Measurements from ENCODE around the gene KNOP1.

Gene KNOP1

GRCh38 chr16:19699472-19699871, 18.6 kb downstream of the KNOP1 start:
- CTCF ChIA-PET, result interaction anchor here (1.0 to 2.0 kb wide), 3 partner anchors 47 to 614 kb away, joined by 3 to 4 read pairs (median 3); no protein-coding TSS in a partner anchor
- no peaks in the 10 kb centered on the region for H3K27me3 ChIP-seq (replicated peaks in 2 of 5; ENCODE audit: control insufficient read depth in 4 of 5, insufficient read depth in 5 of 5, low read length in 4 of 5)
- POLR2A ChIA-PET, result no interaction called here
- WGBS (ENCODE audit: insufficient coverage), result 100% methylated on average over 5 of the region's 8 CpGs
- peaks cover 0 to 11% (median 7%) of the 10 kb centered on the region in 4 experiments for H3K4me1 ChIP-seq (ENCODE audit: control extremely low read depth in 1 of 4, control insufficient read depth in 4 of 4, insufficient read depth in 4 of 4, low read length in 3 of 4)
- H3K36me3 ChIP-seq (ENCODE audit: control insufficient read depth in 4 of 4, insufficient read depth in 4 of 4, low read length in 3 of 4), result peaks cover 14 to 69% (median 41%) of the 10 kb centered on the region in 4 experiments
- DNase-seq, result no peak
- H3K4me3 ChIP-seq (ENCODE audit: control insufficient read depth in 1 of 7, extremely low read depth in 1 of 7, insufficient read depth in 4 of 7, low read depth in 2 of 7, low read length in 6 of 7), result no peak overlapping the region
- H3K27ac ChIP-seq (ENCODE audit: insufficient read depth in 1 of 2, low read depth in 1 of 2, low read length in 2 of 2, poor library complexity in 1 of 2, severe bottlenecking in 2 of 2), result no peak overlapping the region
- no peaks in the 10 kb centered on the region for H3K9me3 ChIP-seq (ENCODE audit: control extremely low read depth in 1 of 5, control insufficient read depth in 4 of 5, insufficient read depth in 2 of 5, low read depth in 1 of 5, low read length in 4 of 5)

- no peak for DNase-seq
- Histone ChIP-seq H3K36me3 (ENCODE audit: control insufficient read depth in 4 of 4, insufficient read depth in 4 of 4, low read length in 3 of 4) (peaks cover 14 to 62% (median 38%) of the 10 kb centered on the region in 4 experiments), H3K4me3 (ENCODE audit: control insufficient read depth in 1 of 7, extremely low read depth in 1 of 7, insufficient read depth in 4 of 7, low read depth in 2 of 7, low read length in 6 of 7) (no peak overlapping the region), H3K4me1 (ENCODE audit: control extremely low read depth in 1 of 4, control insufficient read depth in 4 of 4, insufficient read depth in 4 of 4, low read length in 3 of 4) (peaks cover 0 to 11% (median 7%) of the 10 kb centered on the region in 4 experiments), H3K9me3 (ENCODE audit: control extremely low read depth in 1 of 5, control insufficient read depth in 4 of 5, insufficient read depth in 2 of 5, low read depth in 1 of 5, low read length in 4 of 5) (no peaks in the 10 kb centered on the region), H3K27me3 (replicated peaks in 2 of 5; ENCODE audit: control insufficient read depth in 4 of 5, insufficient read depth in 5 of 5, low read length in 4 of 5) (no peaks in the 10 kb centered on the region), H3K27ac (ENCODE audit: insufficient read depth in 1 of 2, low read depth in 1 of 2, low read length in 2 of 2, poor library complexity in 1 of 2, severe bottlenecking in 2 of 2) (no peak overlapping the region)
- POLR2A ChIA-PET, result no interaction called here
- 88% methylated on average over 19 of the region's 19 CpGs for WGBS (ENCODE audit: insufficient coverage)
- CTCF ChIA-PET, result interaction anchor here (1.0 to 2.0 kb wide), 3 partner anchors 47 to 613 kb away, joined by 3 to 4 read pairs (median 3); no protein-coding TSS in a partner anchor
Observed at GRCh38 chr16:19698480-19699465, 19.3 kb downstream of the KNOP1 start.

- POLR2A ChIA-PET, result no interaction called here
- H3K27me3 ChIP-seq (replicated peaks in 2 of 5; ENCODE audit: control insufficient read depth in 4 of 5, insufficient read depth in 5 of 5, low read length in 4 of 5), result no peaks in the 10 kb centered on the region
- H3K27ac ChIP-seq (ENCODE audit: insufficient read depth in 1 of 2, low read depth in 1 of 2, low read length in 2 of 2, poor library complexity in 1 of 2, severe bottlenecking in 2 of 2), result no peak overlapping the region
- no peak for DNase-seq
- H3K36me3 ChIP-seq (ENCODE audit: control insufficient read depth in 4 of 4, insufficient read depth in 4 of 4, low read length in 3 of 4), result peaks cover 9 to 56% (median 32%) of the 10 kb centered on the region in 4 experiments
- WGBS (ENCODE audit: insufficient coverage), result 95% methylated on average over 8 of the region's 8 CpGs
- H3K9me3 ChIP-seq (ENCODE audit: control extremely low read depth in 1 of 5, control insufficient read depth in 4 of 5, insufficient read depth in 2 of 5, low read depth in 1 of 5, low read length in 4 of 5), result no peaks in the 10 kb centered on the region
- no peak overlapping the region for H3K4me3 ChIP-seq (ENCODE audit: control insufficient read depth in 1 of 7, extremely low read depth in 1 of 7, insufficient read depth in 4 of 7, low read depth in 2 of 7, low read length in 6 of 7)
- H3K4me1 ChIP-seq (ENCODE audit: control extremely low read depth in 1 of 4, control insufficient read depth in 4 of 4, insufficient read depth in 4 of 4, low read length in 3 of 4), result peaks cover 0 to 11% (median 7%) of the 10 kb centered on the region in 4 experiments
- CTCF ChIA-PET, result no interaction called here
Observed at GRCh38 chr16:19697756-19698318, 20.2 kb downstream of the KNOP1 start.

GRCh38 chr16:19696961-19697360, 21.1 kb downstream of the KNOP1 start:
- H3K27ac ChIP-seq (ENCODE audit: insufficient read depth in 1 of 2, low read depth in 1 of 2, low read length in 2 of 2, poor library complexity in 1 of 2, severe bottlenecking in 2 of 2), result no peak overlapping the region
- no peak for DNase-seq
- no peaks in the 10 kb centered on the region for H3K27me3 ChIP-seq (replicated peaks in 2 of 5; ENCODE audit: control insufficient read depth in 4 of 5, insufficient read depth in 5 of 5, low read length in 4 of 5)
- POLR2A ChIA-PET, result no interaction called here
- no peaks in the 10 kb centered on the region for H3K9me3 ChIP-seq (ENCODE audit: control extremely low read depth in 1 of 5, control insufficient read depth in 4 of 5, insufficient read depth in 2 of 5, low read depth in 1 of 5, low read length in 4 of 5)
- peaks cover 7 to 55% (median 33%) of the 10 kb centered on the region in 4 experiments for H3K36me3 ChIP-seq (ENCODE audit: control insufficient read depth in 4 of 4, insufficient read depth in 4 of 4, low read length in 3 of 4)
- CTCF ChIA-PET, result no interaction called here
- peaks cover 0 to 11% (median 7%) of the 10 kb centered on the region in 4 experiments for H3K4me1 ChIP-seq (ENCODE audit: control extremely low read depth in 1 of 4, control insufficient read depth in 4 of 4, insufficient read depth in 4 of 4, low read length in 3 of 4)
- H3K4me3 ChIP-seq (ENCODE audit: control insufficient read depth in 1 of 7, extremely low read depth in 1 of 7, insufficient read depth in 4 of 7, low read depth in 2 of 7, low read length in 6 of 7), result no peak overlapping the region
- 96% methylated on average over 14 of the region's 15 CpGs for WGBS (ENCODE audit: insufficient coverage)

GRCh38 chr16:19696328-19696727, 21.7 kb downstream of the KNOP1 start:
- no peaks in the 10 kb centered on the region for H3K27me3 ChIP-seq (replicated peaks in 2 of 5; ENCODE audit: control insufficient read depth in 4 of 5, insufficient read depth in 5 of 5, low read length in 4 of 5)
- no peaks in the 10 kb centered on the region for H3K9me3 ChIP-seq (ENCODE audit: control extremely low read depth in 1 of 5, control insufficient read depth in 4 of 5, insufficient read depth in 2 of 5, low read depth in 1 of 5, low read length in 4 of 5)
- no peak overlapping the region for H3K4me3 ChIP-seq (ENCODE audit: control insufficient read depth in 1 of 7, extremely low read depth in 1 of 7, insufficient read depth in 4 of 7, low read depth in 2 of 7, low read length in 6 of 7)
- no peak overlapping the region for H3K27ac ChIP-seq (ENCODE audit: insufficient read depth in 1 of 2, low read depth in 1 of 2, low read length in 2 of 2, poor library complexity in 1 of 2, severe bottlenecking in 2 of 2)
- WGBS (ENCODE audit: insufficient coverage), result 8% methylated on average over 4 of the region's 10 CpGs
- peak; percentile 40 to 72 (median 69) for DNase-seq
- H3K36me3 ChIP-seq (ENCODE audit: control insufficient read depth in 4 of 4, insufficient read depth in 4 of 4, low read length in 3 of 4), result peaks cover 7 to 55% (median 35%) of the 10 kb centered on the region in 4 experiments
- ChIA-PET CTCF (interaction anchor here (1.1 kb wide), 1 partner anchor 26 kb away, joined by 3 read pairs; no protein-coding TSS in a partner anchor), POLR2A (no interaction called here)
- H3K4me1 ChIP-seq (ENCODE audit: control extremely low read depth in 1 of 4, control insufficient read depth in 4 of 4, insufficient read depth in 4 of 4, low read length in 3 of 4), result peaks cover 0 to 11% (median 8%) of the 10 kb centered on the region in 4 experiments

- DNase-seq, result no peak
- ChIA-PET CTCF (no interaction called here), POLR2A (no interaction called here)
- peaks cover 7 to 46% (median 31%) of the 10 kb centered on the region in 4 experiments for H3K36me3 ChIP-seq (ENCODE audit: control insufficient read depth in 4 of 4, insufficient read depth in 4 of 4, low read length in 3 of 4)
- H3K4me1 ChIP-seq (ENCODE audit: control extremely low read depth in 1 of 4, control insufficient read depth in 4 of 4, insufficient read depth in 4 of 4, low read length in 3 of 4), result peaks cover 0 to 17% (median 10%) of the 10 kb centered on the region in 4 experiments
- H3K9me3 ChIP-seq (ENCODE audit: control extremely low read depth in 1 of 5, control insufficient read depth in 4 of 5, insufficient read depth in 2 of 5, low read depth in 1 of 5, low read length in 4 of 5), result no peaks in the 10 kb centered on the region
- no peaks in the 10 kb centered on the region for H3K27me3 ChIP-seq (replicated peaks in 2 of 5; ENCODE audit: control insufficient read depth in 4 of 5, insufficient read depth in 5 of 5, low read length in 4 of 5)
- 86% methylated on average over 6 of the region's 8 CpGs for WGBS (ENCODE audit: insufficient coverage)
- H3K4me3 ChIP-seq (ENCODE audit: control insufficient read depth in 1 of 7, extremely low read depth in 1 of 7, insufficient read depth in 4 of 7, low read depth in 2 of 7, low read length in 6 of 7), result no peak overlapping the region
- no peak overlapping the region for H3K27ac ChIP-seq (ENCODE audit: insufficient read depth in 1 of 2, low read depth in 1 of 2, low read length in 2 of 2, poor library complexity in 1 of 2, severe bottlenecking in 2 of 2)
Observed at GRCh38 chr16:19694989-19695388, 23.0 kb downstream of the KNOP1 start.
